GM19043 (cell line): ENCODE results near the gene HIVEP1.
"Not testable (repeated sequence)": the region's sequence is repeated elsewhere in the genome, so short reads cannot be mapped to it uniquely, and the experiment has no call there.

Experiments
- ATAC-seq: cut with Tn5 transposase; IDR thresholded peaks from one replicate; pipeline ENCODE4 v1.9.1; 2021; ENCODE audit warnings: low read depth; ENCODE audit not compliant: unreplicated experiment

Gene HIVEP1

DNA sequence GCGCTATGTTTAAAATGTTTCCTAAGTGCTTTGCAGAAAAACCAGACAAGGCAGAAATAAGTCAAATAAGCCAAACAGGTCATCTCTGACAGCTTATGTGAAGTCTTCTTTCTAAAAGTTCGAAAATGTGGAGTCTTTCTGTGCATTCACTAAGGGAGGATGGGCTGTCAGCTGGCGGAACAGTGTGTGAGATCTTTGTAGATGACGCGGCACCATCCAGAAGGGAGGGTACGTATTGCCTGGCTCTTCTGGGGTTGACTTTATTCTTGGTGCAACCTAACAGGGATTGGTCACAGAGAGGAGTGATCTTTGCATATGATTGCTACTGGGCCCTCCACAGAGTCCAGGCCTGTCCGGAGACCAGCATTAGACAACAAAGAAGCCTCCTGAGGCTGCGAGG is 163.5 kb downstream of the HIVEP1 start:
- ATAC-seq, result no peak

DNA sequence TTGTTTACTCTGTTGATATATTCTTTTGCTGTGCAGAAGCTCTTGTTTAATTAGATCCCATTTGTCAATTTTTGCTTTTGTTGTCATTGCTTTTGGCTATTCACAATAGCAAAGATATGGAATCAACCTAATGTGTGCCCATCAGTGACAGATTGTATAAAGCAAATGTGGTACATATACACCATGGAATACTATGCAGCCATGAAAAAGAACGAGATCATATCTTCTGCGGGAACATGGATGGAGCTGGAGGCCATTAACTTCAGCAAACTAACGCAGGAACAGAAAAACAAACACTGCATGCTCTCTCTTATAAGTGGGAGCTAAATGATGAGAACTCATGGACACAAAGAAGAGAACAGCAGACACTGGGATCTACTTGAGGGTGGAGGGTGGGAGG is 164.7 kb downstream of the HIVEP1 start:
- not testable (repeated sequence) for ATAC-seq

DNA sequence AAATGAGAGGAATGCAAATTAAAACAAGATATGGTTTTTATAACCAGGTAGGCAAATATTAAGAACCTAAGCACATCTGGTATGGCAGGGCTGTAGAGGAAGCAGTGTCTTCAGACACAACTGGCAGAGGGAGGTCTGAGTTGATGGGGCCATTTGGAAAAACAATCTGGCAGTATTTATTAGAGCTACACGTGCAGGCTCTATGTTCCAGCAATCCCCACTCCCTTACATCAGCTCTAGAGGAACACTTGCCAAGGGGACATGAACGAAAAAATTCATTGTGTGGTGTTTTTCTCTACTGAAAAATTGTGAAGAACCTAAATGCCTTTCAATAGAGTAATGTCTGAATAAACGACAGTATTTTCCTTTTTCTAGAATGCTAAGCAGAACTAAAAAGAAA is 166.4 kb downstream of the HIVEP1 start:
- ATAC-seq, result no peak

DNA sequence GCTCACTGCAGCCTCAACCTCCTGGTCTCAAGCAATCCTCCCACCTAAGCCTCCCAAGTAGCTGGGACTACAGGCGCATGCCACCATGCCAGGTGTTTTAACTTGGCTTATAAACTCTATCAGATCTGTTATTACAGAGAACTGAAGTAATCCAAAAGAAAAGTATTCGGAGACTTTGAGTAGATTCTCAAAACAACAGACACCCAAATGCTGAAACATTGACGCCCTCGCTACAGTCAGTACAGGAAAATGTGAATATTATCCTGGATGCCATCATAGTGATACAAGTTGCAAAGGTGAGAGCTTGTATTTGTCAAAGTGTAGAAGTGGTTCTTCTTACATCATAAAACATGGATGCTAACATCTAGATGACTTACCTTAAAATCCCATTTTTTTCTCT is 169.4 kb downstream of the HIVEP1 start:
- no peak for ATAC-seq

DNA sequence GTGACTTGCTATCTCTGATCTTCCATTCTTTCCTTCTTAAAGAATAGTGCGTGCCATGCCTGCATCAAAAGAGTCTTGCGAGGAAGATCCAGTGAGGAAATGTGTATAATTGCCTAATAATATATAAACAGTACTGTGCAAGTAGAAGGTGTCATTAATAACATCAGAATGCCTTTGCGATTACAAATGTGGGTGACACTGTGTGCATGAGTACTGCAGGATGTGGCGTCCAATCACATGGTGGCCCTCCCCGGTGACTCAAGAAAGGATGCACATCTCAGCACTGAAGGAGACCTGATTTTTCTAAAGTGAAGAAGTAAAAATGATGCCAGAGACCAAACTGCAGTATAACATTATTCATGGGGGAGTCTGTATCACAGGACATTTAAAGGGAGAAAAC is 170.6 kb downstream of the HIVEP1 start:
- no peak for ATAC-seq

DNA sequence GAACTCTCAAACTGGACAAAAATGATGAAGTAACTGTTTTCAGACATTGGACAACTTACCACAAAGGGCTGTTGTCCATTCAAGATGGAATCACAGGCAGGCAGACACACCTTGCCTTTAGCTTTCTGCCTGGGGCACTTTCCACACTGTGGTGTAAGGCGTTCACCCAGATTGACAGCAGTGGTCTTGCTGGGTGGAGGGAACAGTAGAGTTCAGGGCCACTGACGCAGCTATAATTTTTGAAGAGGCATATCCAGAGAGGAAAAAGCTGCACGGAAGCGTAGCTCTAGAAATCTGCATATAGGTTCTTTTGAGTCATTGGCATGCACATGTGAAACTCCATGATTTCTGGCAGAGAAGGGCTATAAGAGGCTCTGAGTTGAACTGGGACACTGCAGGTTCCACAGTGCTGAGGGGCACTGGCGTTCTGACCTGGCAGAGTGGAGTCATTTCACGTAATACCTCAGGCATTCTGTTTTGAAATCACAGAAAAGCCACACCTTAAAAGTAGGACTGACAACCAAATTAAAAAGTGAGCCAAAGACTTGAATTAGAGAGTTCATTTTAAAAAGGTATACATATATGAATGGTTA is 173.1 kb downstream of the HIVEP1 start:
- no peak for ATAC-seq

DNA sequence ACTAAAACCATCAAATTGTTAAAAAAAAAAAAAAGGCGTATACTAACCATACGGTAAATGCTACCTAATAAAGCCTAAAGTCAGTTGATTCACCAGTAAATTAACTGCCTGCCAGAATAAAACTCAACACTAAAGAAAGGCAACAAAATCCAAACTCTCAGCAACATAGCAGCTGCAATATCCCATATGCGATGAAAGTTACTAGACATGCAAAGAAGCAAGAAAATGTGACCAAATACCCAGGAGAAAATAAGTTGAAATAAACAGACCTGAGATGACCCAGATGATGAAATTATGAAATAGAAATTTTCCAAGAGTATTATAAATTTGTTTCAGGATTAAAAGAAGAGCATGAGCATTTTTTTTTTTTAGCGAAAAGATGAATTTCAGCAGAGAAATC is 174.4 kb downstream of the HIVEP1 start:
- ATAC-seq, result no peak

DNA sequence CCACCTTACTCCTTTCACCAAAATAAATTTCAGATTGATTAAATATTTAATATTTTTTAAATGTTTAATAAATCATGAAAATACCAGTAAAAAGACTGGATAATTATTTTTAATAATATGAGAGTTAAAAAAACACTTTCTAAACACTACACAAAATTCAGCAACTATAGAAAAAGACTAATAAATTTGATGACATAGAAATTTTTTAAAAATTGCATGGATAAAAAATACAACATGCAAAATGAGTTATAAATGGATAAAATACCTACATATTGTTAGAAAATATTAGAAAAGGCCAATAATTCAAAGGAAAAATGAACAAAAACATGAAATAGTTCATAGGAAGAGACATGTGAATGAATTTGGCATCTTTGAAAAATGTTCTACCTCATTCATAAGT is 177.0 kb downstream of the HIVEP1 start:
- no peak for ATAC-seq

DNA sequence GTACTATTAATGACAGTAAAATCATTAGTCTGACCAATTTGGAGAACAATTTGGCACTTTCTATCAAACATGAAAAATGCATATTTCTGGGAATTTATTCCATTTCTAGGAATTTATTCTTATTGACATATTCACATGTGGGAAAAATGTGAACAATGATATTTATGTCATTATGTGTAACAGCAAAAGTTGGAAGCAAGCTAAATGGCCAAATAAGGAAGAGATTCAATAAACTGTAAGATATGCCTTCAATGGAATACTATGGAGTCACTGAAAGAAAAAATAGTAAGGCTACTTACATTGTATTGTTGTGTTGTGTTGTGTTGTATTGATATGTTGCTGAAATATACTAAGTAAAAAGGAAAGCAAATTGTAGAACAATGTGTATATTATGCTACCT is 177.5 kb downstream of the HIVEP1 start:
- ATAC-seq, result no peak

DNA sequence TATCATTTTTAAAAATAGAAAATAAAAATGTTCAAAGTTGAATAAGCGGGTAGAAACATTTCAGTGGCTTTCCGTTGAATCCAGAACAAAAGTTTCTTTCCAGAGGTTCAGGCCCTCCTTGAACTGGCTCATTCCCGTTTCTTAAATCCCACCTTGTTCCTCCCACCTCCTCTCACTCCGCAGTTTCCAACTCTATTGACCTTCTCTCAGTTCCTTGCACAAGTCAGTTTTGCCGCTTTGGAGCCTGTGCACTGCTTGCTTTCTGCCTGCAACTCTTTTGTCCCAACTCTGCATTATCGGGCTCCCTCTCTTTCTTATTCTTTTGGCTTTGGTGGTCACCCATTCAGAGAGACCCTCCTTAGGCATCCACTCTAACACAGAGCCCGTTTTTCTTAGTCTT is 178.1 kb downstream of the HIVEP1 start:
- no peak for ATAC-seq

DNA sequence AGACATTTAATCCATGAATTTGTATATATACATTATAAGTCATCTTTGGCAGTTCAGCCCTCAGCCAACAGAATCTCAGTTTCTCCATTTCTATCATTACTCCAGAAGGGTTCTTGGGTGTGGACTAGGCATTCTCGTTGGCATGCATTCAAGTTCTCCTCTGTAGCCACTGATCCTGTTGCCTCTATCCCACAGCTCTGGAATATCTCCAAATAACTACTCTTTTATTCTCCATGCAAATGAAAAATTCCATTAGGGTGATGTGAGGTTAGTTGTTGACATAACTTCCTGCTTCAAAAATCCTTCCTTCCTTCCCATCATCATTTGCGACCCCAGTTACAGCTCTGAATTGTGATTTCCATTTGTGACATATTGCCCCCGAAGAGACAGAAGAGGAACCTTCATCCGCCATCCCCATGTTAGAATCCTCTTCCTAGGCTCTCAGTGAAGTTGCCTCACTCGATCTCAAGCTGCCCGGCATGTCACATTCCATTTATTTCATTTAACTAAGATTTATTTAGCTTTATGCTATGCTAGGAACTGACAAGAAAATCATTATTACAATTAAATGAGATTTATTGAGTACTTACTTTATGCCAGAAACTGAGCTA is 184.3 kb downstream of the HIVEP1 start:
- ATAC-seq, result no peak

DNA sequence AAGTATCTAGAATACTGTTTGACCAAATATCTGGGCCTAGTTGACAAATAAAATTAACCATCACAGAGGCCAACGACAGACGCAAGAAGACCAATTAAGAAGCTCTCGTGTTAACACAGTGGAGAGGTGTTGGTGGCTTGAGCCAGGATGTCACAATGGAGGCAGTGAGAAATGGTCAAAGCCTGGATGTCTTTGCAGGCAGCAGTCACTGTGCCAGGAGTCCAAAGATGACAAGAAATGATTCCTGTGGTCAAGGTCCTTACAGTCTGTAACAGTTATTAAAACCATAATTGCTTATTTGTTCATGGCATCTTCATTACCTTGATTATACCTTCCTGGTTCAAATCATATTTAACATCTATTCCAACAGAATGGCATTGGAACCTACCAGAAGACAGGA is 186.7 kb downstream of the HIVEP1 start:
- no peak for ATAC-seq

DNA sequence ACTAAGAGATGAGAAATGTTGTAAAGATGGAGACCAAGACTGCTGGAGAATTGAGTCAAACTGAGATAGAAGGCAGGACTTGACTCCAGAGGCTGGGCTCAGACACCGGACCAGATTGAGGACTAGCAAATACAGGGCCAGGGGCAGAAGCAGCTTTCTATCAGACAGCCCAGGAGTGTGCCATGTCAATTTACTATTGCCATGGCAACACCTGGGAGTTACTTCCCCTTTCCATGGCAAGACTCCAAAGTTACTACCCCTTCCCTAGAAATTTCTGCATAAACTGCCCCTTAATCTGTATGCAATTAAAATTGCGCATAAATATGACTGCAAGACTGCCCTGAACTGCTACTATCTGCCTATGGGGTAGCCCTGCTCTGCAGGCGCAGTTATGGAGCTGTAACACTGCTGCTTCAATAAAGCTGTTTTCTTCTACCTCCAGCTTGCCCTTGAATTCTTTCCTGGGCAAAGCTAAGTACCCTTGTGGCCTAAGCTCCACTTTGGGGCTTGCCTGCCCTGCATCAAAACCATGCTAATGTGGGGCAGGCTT is 188.0 kb downstream of the HIVEP1 start:
- no peak for ATAC-seq

DNA sequence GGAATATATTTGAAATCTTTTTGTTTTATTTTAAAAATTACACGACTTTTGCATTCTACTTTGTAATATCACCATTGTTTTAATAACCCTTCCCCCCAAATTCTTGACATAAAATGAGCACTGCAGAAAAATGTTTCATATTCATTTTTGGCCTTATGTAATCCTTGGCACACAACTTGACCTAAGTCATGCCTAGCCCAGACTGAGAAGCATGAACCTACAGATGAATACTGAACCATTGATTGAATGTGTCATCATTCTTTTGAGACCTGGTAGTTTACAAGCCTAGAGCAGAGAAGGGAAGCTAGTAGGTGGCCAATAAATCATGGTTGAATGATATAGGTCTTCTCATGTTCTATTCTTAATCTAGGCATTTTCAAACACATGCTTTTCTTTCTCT is 188.6 kb downstream of the HIVEP1 start:
- ATAC-seq, result no peak

DNA sequence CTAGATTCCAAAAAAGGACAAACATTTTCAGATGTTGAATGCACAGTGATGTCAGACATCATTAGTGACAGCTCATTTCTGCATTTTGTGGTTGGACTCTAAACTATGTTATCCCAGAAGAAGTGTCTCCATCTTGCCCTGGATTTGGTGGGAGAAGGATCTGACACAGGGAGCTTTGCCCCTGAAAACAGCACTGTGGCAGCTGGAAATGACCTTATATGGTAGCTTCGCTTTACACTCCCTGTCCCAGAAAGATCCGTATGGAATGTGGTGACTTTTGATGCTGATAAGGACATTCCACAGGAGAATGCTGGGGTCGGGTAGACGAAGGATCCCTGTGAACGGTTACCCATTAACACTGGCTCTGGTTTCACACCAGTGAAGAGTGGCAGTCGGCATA is 190.9 kb downstream of the HIVEP1 start:
- ATAC-seq, result no peak

DNA sequence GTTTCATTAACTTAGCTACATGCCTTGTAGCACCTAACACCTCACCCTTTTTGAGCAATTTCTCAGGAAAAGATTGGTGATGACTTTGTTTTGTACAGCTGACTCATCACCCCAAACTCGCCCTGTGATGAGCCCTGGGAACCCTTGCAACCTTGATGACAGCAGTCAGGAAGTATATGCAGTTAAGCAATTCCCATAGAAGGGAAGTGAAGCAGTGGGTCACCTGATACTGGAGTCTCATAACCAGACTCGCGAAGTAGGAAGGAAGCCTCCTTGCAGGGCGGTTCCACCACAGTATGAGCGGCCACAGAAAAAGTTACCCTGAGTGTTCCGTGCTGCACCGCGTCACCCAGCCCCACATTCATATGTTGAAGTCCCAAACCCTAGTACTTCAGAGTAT is 196.1 kb downstream of the HIVEP1 start:
- ATAC-seq, result no peak

DNA sequence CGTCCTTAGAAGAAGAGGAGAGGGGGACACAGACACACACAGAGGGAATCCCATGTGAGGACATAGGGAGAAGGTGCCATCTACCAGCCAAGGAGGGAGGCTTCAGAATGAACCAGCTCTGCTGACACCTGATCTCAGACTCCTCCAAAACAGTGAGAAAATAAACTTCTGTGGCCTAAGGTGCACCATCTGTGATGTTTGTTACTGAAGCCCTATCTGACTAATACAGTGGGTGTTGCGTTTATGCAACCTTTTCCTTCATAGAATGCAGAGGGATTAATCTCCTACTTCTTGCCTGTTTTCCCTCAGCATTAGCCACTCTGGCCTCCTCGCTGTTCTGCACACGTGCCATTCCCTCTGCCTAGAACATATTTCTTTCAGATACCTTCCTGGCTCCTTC is 196.6 kb downstream of the HIVEP1 start:
- no peak for ATAC-seq
